ENCODE measurements around the gene TTYH3.

Gene TTYH3

DNA sequence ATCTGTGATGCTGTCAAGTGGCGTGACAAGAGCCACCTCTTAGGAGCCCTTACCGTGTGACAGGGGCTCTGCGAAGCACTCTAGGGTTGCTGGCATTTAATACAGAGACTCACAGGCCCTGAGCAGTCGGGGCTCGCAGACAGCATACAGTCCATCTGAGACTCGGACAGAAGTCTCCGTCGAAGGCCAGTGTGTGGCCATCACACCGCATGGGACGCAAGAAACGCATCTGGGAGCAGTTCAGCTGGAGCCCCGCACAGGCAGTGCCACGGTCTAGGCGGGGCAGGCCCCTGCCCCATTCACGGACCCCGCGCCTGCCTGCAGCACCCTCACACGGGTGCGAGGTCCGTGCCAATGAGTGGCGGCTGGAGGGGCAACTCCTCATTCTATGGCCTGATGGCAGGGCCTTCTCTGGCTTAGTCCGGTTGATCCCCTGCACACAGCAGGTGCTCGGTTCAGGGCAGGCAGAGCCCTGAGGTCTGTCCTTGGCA lies 39.4 kb upstream of the TTYH3 start:
- ChIA-PET CTCF (interaction anchor here (0.7 kb wide), 1 partner anchor 148 kb away, joined by 4 read pairs; no protein-coding TSS in a partner anchor), POLR2A (no interaction called here)

More for the DNA sequence above, 39.4 kb upstream of the TTYH3 start:
- Histone ChIP-seq H3K9me3 (ENCODE audit: control insufficient read depth, insufficient read depth, low read depth, low read length) (no peaks in the 10 kb centered on the region), H3K4me3 (ENCODE audit: low read depth, low read length) (no peak overlapping the region), H3K27ac (ENCODE audit: extremely low read depth, low read depth, low read length) (no peak overlapping the region), H3K36me3 (ENCODE audit: control insufficient read depth in 2 of 2, insufficient read depth in 1 of 2, low read length in 2 of 2) (peaks cover 0 to 64% of the 10 kb centered on the region in 2 experiments; a peak in 2 of 3 replicates), H3K4me1 (ENCODE audit: control insufficient read depth, insufficient read depth, low read length) (no peaks in the 10 kb centered on the region)
- no peak for TF ChIP-seq ZNF692 (tag by site-specific recombination; IDR thresholded peaks at IDR 0.05)
- no peak for TF ChIP-seq HOXC10 (CRISPR knock-in tag; IDR thresholded peaks at IDR 0.05)
- TF ChIP-seq, protein P1, sequence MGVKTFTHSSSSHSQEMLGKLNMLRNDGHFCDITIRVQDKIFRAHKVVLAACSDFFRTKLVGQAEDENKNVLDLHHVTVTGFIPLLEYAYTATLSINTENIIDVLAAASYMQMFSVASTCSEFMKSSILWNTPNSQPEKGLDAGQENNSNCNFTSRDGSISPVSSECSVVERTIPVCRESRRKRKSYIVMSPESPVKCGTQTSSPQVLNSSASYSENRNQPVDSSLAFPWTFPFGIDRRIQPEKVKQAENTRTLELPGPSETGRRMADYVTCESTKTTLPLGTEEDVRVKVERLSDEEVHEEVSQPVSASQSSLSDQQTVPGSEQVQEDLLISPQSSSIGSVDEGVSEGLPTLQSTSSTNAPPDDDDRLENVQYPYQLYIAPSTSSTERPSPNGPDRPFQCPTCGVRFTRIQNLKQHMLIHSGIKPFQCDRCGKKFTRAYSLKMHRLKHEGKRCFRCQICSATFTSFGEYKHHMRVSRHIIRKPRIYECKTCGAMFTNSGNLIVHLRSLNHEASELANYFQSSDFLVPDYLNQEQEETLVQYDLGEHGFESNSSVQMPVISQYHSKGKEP (tag by site-specific recombination; IDR thresholded peaks at IDR 0.05), result no peak
- no peak for TF ChIP-seq ZBTB11 (tag by site-specific recombination; conservative IDR thresholded peaks at IDR 0.05; ENCODE audit: low read depth)
- TF ChIP-seq, protein P2, sequence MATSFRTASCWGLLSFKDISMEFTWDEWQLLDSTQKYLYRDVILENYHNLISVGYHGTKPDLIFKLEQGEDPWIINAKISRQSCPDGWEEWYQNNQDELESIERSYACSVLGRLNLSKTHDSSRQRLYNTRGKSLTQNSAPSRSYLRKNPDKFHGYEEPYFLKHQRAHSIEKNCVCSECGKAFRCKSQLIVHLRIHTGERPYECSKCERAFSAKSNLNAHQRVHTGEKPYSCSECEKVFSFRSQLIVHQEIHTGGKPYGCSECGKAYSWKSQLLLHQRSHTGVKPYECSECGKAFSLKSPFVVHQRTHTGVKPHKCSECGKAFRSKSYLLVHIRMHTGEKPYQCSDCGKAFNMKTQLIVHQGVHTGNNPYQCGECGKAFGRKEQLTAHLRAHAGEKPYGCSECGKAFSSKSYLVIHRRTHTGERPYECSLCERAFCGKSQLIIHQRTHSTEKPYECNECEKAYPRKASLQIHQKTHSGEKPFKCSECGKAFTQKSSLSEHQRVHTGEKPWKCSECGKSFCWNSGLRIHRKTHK (tag by site-specific recombination; IDR thresholded peaks at IDR 0.05), result no peak
- no peak for TF ChIP-seq ZNF837 (tag by site-specific recombination; IDR thresholded peaks at IDR 0.05)
- no peak for TF ChIP-seq KLF10 (tag by site-specific recombination; IDR thresholded peaks at IDR 0.05)
- no peak for TF ChIP-seq ZNF266 (tag by site-specific recombination; IDR thresholded peaks at IDR 0.05; ENCODE audit: low read depth)
- TF ChIP-seq ZFHX2 (tag by site-specific recombination; conservative IDR thresholded peaks at IDR 0.05), result no peak
- TF ChIP-seq, protein P3, sequence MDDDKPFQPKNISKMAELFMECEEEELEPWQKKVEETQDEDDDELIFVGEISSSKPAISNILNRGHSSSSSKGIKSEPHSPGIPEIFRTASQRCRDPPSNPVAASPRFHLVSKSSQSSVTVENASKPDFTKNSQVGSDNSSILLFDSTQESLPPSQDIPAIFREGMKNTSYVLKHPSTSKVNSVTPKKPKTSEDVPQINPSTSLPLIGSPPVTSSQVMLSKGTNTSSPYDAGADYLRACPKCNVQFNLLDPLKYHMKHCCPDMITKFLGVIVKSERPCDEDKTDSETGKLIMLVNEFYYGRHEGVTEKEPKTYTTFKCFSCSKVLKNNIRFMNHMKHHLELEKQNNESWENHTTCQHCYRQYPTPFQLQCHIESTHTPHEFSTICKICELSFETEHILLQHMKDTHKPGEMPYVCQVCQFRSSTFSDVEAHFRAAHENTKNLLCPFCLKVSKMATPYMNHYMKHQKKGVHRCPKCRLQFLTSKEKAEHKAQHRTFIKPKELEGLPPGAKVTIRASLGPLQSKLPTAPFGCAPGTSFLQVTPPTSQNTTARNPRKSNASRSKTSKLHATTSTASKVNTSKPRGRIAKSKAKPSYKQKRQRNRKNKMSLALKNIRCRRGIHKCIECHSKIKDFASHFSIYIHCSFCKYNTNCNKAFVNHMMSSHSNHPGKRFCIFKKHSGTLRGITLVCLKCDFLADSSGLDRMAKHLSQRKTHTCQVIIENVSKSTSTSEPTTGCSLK (tag by site-specific recombination; IDR thresholded peaks at IDR 0.05), result no peak
- TF ChIP-seq ZNF529 (tag by site-specific recombination; IDR thresholded peaks at IDR 0.05; ENCODE audit: insufficient replicate concordance), result no peak
- TF ChIP-seq ZNF239 (tag by site-specific recombination; IDR thresholded peaks at IDR 0.05), result no peak
- no peak for TF ChIP-seq ZNF157 (tag by site-specific recombination; IDR thresholded peaks at IDR 0.05)
- no peak for TF ChIP-seq ZIC2 (tag by site-specific recombination; IDR thresholded peaks at IDR 0.05)
- TF ChIP-seq ZNF521 (tag by site-specific recombination; IDR thresholded peaks at IDR 0.05), result no peak
- no peak for TF ChIP-seq ZNF362 (tag by site-specific recombination; IDR thresholded peaks at IDR 0.05)

All from HEK293 (cell line).